OCI-LY1 (cell line): ENCODE results near the gene P4HB.

Experiments
- CTCF ChIP-seq: fragments of 200-600 bp; sonication (generic), shearing (Covaris generic); IDR thresholded peaks from 2 replicates; pipeline ENCODE4 v1.5.1; 2017; ENCODE audit warnings: mild to moderate bottlenecking, antibody characterized with exemption, low read length, moderate library complexity, mixed read lengths
- EZH2 ChIP-seq: fragments of 200-600 bp; sonication (generic), shearing (Covaris generic); IDR thresholded peaks from 2 replicates; pipeline ENCODE4 v1.8.0; 2017; ENCODE audit warnings: borderline replicate concordance, mixed run types, mild to moderate bottlenecking, antibody characterized with exemption, low read length, moderate library complexity, mixed read lengths

DNA sequence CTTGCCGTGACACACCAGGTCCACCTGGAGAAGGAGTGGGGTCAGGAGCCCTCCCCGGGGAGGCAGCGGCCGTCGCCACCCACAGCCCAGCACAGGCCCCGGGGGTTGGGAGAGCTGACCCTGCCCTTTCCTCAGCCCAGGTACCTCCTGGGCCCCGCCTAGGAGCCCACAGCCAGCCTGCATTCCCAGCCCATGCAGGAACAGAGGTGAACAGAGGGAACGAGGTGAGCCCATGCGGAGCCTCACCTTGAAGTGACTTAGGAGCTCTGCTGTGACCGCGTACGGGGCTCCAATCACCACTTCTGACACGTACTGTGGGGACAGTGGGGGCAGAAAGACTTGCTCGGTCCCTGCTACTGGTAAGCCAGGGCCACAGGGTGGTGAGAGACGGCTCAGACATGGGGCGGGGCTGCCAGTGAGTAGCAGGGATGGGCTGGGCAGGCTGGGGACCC, 45.1 kb upstream of the P4HB start:
- TF ChIP-seq CTCF = no peak
- TF ChIP-seq EZH2 = no peak
